Liver (tissue), 9 donors: ENCODE data around the gene AGTPBP1. TPM values are rescaled to one million over a fixed set of nuclear protein-coding genes. Genes with fewer than 3 reads are reported as not detected.

ENCODE experiments used
- DNase-seq: peaks from one replicate; pipeline ENCODE4 v3.0.0-alpha.2; 2017; ENCODE audit warnings: low spot score
- H3K27ac ChIP-seq, 2 donors: one replicate each; pipeline ENCODE4 v1.7.0; 2013; ENCODE audit warnings: inconsistent platforms in 2 of 2, low read length in 2 of 2, control low read depth in 1 of 2, low read depth in 1 of 2, mild to moderate bottlenecking in 1 of 2
- H3K27me3 ChIP-seq, 4 donors: one replicate each; pipeline versions ENCODE4 v1.6.1 to v1.7.0; 2013; ENCODE audit warnings: low read length in 3 of 4, inconsistent platforms in 1 of 4, mild to moderate bottlenecking in 1 of 4, moderate library complexity in 1 of 4; ENCODE audit not compliant: control insufficient read depth in 4 of 4, insufficient read depth in 4 of 4
- H3K36me3 ChIP-seq, 4 donors: one replicate each; pipeline versions ENCODE4 v1.6.1 to v1.7.0; 2013; ENCODE audit warnings: low read length in 3 of 4, mild to moderate bottlenecking in 3 of 4, low read depth in 1 of 4, moderate library complexity in 1 of 4; ENCODE audit not compliant: control insufficient read depth in 4 of 4, insufficient read depth in 3 of 4
- H3K4me1 ChIP-seq, 4 donors: one replicate each; pipeline versions ENCODE4 v1.6.1 to v1.7.0; 2013; ENCODE audit warnings: low read length in 3 of 4, mild to moderate bottlenecking in 3 of 4, moderate library complexity in 1 of 4; ENCODE audit not compliant: control insufficient read depth in 4 of 4, insufficient read depth in 4 of 4
- H3K4me3 ChIP-seq, 3 donors: one replicate each; pipeline versions ENCODE4 v1.6.1 to v1.7.0; 2013; ENCODE audit warnings: low read length in 3 of 3, control low read depth in 1 of 3, low read depth in 1 of 3, mild to moderate bottlenecking in 1 of 3
- H3K9ac ChIP-seq, 2 donors: one replicate each; pipeline ENCODE4 v1.7.0; 2013; ENCODE audit warnings: low read length in 2 of 2, mild to moderate bottlenecking in 2 of 2, moderate library complexity in 2 of 2, control low read depth in 1 of 2, low read depth in 1 of 2
- H3K9me3 ChIP-seq, 4 donors: one replicate each; pipeline versions ENCODE4 v1.6.1 to v1.7.0; 2013; ENCODE audit warnings: low read length in 3 of 4; ENCODE audit not compliant: control insufficient read depth in 4 of 4
- EGR1 ChIP-seq, 2 donors: IDR thresholded peaks; 2 replicates each; pipeline ENCODE4 v1.6.1; 2016 to 2018; ENCODE audit warnings: antibody characterized with exemption in 2 of 2, low read depth in 2 of 2
- FOXA2 ChIP-seq: IDR thresholded peaks from 2 replicates; pipeline ENCODE4 v1.6.1; 2016; ENCODE audit warnings: antibody characterized with exemption
- GABPA ChIP-seq, 2 donors: IDR thresholded peaks in 1 of 2; conservative IDR thresholded peaks in 1 of 2; 2 replicates each; pipeline ENCODE4 v1.6.1; 2016; ENCODE audit warnings: antibody characterized with exemption in 2 of 2, mild to moderate bottlenecking in 1 of 2, moderate library complexity in 1 of 2
- HNF4A ChIP-seq, 2 donors: conservative IDR thresholded peaks; 2 replicates each; pipeline ENCODE4 v1.6.1; 2016; ENCODE audit warnings: antibody characterized with exemption in 2 of 2, mild to moderate bottlenecking in 2 of 2
- HNF4G ChIP-seq: IDR thresholded peaks from 2 replicates; pipeline ENCODE4 v1.6.1; 2016; ENCODE audit warnings: antibody characterized with exemption
- NR2F2 ChIP-seq: IDR thresholded peaks from 2 replicates; pipeline ENCODE4 v1.6.1; 2016; ENCODE audit warnings: antibody characterized with exemption
- RAD21 ChIP-seq, 2 donors: IDR thresholded peaks; 2 replicates each; pipeline ENCODE4 v1.6.1; 2016; ENCODE audit warnings: antibody characterized with exemption in 2 of 2, mild to moderate bottlenecking in 2 of 2
- RXRA ChIP-seq, 2 donors: IDR thresholded peaks; 2 replicates each; pipeline ENCODE4 v1.6.1; 2017 to 2018; ENCODE audit warnings: antibody characterized with exemption in 2 of 2, mild to moderate bottlenecking in 1 of 2
- SP1 ChIP-seq: IDR thresholded peaks from 2 replicates; pipeline ENCODE4 v1.6.1; 2018; ENCODE audit warnings: antibody characterized with exemption, mild to moderate bottlenecking
- YY1 ChIP-seq: IDR thresholded peaks from 2 replicates; pipeline ENCODE4 v1.6.1; 2016; ENCODE audit warnings: antibody characterized with exemption, mild to moderate bottlenecking
- WGBS: extraction: QIAGEN DNeasy Blood & Tissue Kit; methylation state at CpG from one replicate; pipeline ENCODE4 v1.1.7; 2013; 5-methylcytosine and 5-hydroxymethylcytosine counted together
- polyA plus RNA-seq, 2 donors: library from polyadenylated mRNA; stranded (reverse) in 1 of 2; unstranded in 1 of 2; fragments of 200-250 nt in 1 of 2; fragments of >200 nt in 1 of 2; fragmentation: Nextera tagmentation in 1 of 2; extraction: Ambion mirVana in 1 of 2; gene quantifications; one replicate each; pipeline versions ENCODE4 v1.2.1 to v1.2.3, GENCODE V29; 2013 to 2015
- total RNA-seq, 2 donors: library from RNA; depleted of rRNA; stranded (reverse); fragments of >200 nt; gene quantifications; one replicate each; pipeline ENCODE4 v1.2.3, GENCODE V29; 2014
- TF ChIP-seq, protein P1 (sequence below): IDR thresholded peaks from 2 replicates; pipeline ENCODE4 v1.6.1; 2016; ENCODE audit warnings: antibody characterized with exemption, mild to moderate bottlenecking
- TF ChIP-seq, protein P2 (sequence below): IDR thresholded peaks from 2 replicates; pipeline ENCODE4 v1.6.1; 2016; ENCODE audit warnings: antibody characterized with exemption
- TF ChIP-seq, protein P3 (sequence below): IDR thresholded peaks from 2 replicates; pipeline ENCODE4 v1.6.1; 2016; ENCODE audit warnings: antibody characterized with exemption
- TF ChIP-seq, protein P4 (sequence below): IDR thresholded peaks from 2 replicates; pipeline ENCODE4 v1.6.1; 2016; ENCODE audit warnings: antibody characterized with exemption
- TF ChIP-seq, protein P5 (sequence below): fragments of 150-350 bp; IDR thresholded peaks from 2 replicates; pipeline ENCODE4 v1.5.1; 2017; ENCODE audit warnings: improper control_type of control experiment, low read depth, low read length; ENCODE audit not compliant: missing input control
- donor health status: healthy.
- donor health status: healthy.
- donor health status: healthy.
- donor health status: healthy.
- donor health status: healthy.

Gene AGTPBP1
- total and polyA plus RNA-seq, 4 donors, result 2.1 to 14.4 (median 5.7) TPM

DNA sequence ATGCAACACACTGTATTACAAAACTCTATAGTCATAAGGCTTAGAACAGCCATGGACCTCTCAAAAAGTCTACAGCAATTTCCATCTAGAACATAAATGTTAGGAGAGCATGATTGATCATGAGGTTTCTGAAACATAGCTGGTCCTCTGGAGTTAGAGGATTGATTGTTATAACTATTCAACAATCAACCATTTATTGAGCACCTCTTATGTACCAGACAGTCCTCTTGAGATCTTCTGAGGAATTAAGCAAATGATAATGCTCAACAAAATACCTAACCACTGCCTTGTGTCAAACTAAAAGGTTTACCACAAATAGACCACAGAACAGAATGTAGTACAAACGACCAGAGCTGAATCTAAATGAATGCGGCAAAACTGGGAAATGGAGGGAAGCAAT, 3.4 kb upstream of the AGTPBP1 start:
- 82% methylated on average over 2 of the region's 2 CpGs for WGBS

DNA sequence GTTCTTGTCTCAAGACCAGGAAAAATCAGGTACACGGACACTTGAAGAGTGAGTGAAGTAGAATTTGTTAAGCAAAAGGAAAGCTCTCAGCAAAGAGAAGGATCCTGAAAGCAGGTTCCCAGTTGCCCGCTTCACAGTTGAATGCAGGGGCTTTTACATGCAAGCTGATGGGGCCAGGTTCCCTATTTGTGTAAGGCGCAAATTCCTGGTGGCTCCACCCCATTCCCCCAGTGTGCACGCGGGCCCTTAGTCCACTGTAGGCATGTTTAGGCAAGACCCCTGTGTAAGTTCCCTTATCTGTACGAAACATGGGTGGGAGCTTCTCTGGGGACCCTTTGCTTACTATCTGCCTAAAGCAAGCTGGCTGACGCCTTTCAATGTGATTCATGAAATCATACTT, 2.7 kb upstream of the AGTPBP1 start:
- H3K9ac ChIP-seq, result no peak overlapping the region
- 86% methylated on average over 7 of the region's 7 CpGs for WGBS
- H3K4me1 ChIP-seq, result peaks cover 1 to 15% (median 4%) of the 10 kb centered on the region in 4 donors
- DNase-seq, result no peak
- H3K4me3 ChIP-seq, result no peak overlapping the region
- H3K27me3 ChIP-seq, result peaks cover 0 to 2% (median 0%) of the 10 kb centered on the region in 4 donors
- no peak overlapping the region for H3K27ac ChIP-seq
- no peak for TF ChIP-seq SP1
- TF ChIP-seq, protein P1, sequence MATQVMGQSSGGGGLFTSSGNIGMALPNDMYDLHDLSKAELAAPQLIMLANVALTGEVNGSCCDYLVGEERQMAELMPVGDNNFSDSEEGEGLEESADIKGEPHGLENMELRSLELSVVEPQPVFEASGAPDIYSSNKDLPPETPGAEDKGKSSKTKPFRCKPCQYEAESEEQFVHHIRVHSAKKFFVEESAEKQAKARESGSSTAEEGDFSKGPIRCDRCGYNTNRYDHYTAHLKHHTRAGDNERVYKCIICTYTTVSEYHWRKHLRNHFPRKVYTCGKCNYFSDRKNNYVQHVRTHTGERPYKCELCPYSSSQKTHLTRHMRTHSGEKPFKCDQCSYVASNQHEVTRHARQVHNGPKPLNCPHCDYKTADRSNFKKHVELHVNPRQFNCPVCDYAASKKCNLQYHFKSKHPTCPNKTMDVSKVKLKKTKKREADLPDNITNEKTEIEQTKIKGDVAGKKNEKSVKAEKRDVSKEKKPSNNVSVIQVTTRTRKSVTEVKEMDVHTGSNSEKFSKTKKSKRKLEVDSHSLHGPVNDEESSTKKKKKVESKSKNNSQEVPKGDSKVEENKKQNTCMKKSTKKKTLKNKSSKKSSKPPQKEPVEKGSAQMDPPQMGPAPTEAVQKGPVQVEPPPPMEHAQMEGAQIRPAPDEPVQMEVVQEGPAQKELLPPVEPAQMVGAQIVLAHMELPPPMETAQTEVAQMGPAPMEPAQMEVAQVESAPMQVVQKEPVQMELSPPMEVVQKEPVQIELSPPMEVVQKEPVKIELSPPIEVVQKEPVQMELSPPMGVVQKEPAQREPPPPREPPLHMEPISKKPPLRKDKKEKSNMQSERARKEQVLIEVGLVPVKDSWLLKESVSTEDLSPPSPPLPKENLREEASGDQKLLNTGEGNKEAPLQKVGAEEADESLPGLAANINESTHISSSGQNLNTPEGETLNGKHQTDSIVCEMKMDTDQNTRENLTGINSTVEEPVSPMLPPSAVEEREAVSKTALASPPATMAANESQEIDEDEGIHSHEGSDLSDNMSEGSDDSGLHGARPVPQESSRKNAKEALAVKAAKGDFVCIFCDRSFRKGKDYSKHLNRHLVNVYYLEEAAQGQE, result no peak
- TF ChIP-seq, protein P2, sequence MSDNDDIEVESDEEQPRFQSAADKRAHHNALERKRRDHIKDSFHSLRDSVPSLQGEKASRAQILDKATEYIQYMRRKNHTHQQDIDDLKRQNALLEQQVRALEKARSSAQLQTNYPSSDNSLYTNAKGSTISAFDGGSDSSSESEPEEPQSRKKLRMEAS, result no peak
- TF ChIP-seq EGR1 (IDR thresholded peaks at IDR 0.05; ENCODE audit: low read depth in 2 of 2), result no peak
- no peak for TF ChIP-seq HNF4G
- no peak for TF ChIP-seq GABPA (IDR thresholded peaks at IDR 0.05 in 1 of 2, conservative IDR thresholded peaks at IDR 0.05 in 1 of 2)
- no peak for TF ChIP-seq YY1
- TF ChIP-seq RAD21 (IDR thresholded peaks at IDR 0.05), result no peak
- TF ChIP-seq, protein P3, sequence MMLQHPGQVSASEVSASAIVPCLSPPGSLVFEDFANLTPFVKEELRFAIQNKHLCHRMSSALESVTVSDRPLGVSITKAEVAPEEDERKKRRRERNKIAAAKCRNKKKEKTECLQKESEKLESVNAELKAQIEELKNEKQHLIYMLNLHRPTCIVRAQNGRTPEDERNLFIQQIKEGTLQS, result no peak
- no peak for TF ChIP-seq FOXA2
- no peak for TF ChIP-seq NR2F2
- no peaks in the 10 kb centered on the region for H3K9me3 ChIP-seq
- no peaks in the 10 kb centered on the region for H3K36me3 ChIP-seq

More for the DNA sequence above, 3.4 kb upstream of the AGTPBP1 start:
- Histone ChIP-seq H3K4me3 (no peak overlapping the region), H3K9ac (no peak overlapping the region), H3K9me3 (no peaks in the 10 kb centered on the region), H3K27me3 (peaks cover 0 to 2% (median 0%) of the 10 kb centered on the region in 4 donors), H3K36me3 (no peaks in the 10 kb centered on the region), H3K27ac (no peak overlapping the region), H3K4me1 (peaks cover 1 to 15% (median 4%) of the 10 kb centered on the region in 4 donors)
- TF ChIP-seq, protein P1, result no peak
- no peak for TF ChIP-seq HNF4A (conservative IDR thresholded peaks at IDR 0.05)
- no peak for TF ChIP-seq GABPA (IDR thresholded peaks at IDR 0.05 in 1 of 2, conservative IDR thresholded peaks at IDR 0.05 in 1 of 2)
- TF ChIP-seq SP1, result no peak
- TF ChIP-seq, protein P4, sequence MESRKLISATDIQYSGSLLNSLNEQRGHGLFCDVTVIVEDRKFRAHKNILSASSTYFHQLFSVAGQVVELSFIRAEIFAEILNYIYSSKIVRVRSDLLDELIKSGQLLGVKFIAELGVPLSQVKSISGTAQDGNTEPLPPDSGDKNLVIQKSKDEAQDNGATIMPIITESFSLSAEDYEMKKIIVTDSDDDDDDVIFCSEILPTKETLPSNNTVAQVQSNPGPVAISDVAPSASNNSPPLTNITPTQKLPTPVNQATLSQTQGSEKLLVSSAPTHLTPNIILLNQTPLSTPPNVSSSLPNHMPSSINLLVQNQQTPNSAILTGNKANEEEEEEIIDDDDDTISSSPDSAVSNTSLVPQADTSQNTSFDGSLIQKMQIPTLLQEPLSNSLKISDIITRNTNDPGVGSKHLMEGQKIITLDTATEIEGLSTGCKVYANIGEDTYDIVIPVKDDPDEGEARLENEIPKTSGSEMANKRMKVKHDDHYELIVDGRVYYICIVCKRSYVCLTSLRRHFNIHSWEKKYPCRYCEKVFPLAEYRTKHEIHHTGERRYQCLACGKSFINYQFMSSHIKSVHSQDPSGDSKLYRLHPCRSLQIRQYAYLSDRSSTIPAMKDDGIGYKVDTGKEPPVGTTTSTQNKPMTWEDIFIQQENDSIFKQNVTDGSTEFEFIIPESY, result no peak
- TF ChIP-seq, protein P5, sequence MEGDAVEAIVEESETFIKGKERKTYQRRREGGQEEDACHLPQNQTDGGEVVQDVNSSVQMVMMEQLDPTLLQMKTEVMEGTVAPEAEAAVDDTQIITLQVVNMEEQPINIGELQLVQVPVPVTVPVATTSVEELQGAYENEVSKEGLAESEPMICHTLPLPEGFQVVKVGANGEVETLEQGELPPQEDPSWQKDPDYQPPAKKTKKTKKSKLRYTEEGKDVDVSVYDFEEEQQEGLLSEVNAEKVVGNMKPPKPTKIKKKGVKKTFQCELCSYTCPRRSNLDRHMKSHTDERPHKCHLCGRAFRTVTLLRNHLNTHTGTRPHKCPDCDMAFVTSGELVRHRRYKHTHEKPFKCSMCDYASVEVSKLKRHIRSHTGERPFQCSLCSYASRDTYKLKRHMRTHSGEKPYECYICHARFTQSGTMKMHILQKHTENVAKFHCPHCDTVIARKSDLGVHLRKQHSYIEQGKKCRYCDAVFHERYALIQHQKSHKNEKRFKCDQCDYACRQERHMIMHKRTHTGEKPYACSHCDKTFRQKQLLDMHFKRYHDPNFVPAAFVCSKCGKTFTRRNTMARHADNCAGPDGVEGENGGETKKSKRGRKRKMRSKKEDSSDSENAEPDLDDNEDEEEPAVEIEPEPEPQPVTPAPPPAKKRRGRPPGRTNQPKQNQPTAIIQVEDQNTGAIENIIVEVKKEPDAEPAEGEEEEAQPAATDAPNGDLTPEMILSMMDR, result no peak
- no peak for TF ChIP-seq NR2F2
- TF ChIP-seq RXRA (IDR thresholded peaks at IDR 0.05), result no peak
- DNase-seq, result no peak
